CD4-positive, alpha-beta T cell (primary cell): ENCODE results near the gene KLRG1. TPM values are rescaled to one million over a fixed set of nuclear protein-coding genes. Genes with fewer than 3 reads are reported as not detected.
A peak's percentile ranks its signal among the peaks of the same experiment; 100 is the strongest.

Experiments
- ATAC-seq: fragments of 200-7000 bp; cut with Tn5 transposase; one replicate; pipeline ENCODE4 v1.10.0; 2022; ENCODE audit warnings: mild to moderate bottlenecking; ENCODE audit not compliant: poor library complexity
- CTCF ChIA-PET: fragments of 350-600 bp; sonication (Branson Sonifier 250); formaldehyde crosslinking; loops from one replicate; lab custom pipeline; 2021; ENCODE audit warnings: antibody characterized with exemption, inconsistent platforms; lab: Charles Lee
- POLR2A ChIA-PET: fragments of 350-600 bp; sonication (Branson Sonifier 250); formaldehyde crosslinking; loops from one replicate; lab custom pipeline; 2021; ENCODE audit warnings: antibody characterized with exemption, inconsistent platforms; lab: Charles Lee
- DNase-seq, 14 experiments: peaks; one replicate each; pipeline ENCODE4 v3.0.0-alpha.2; 2013 to 2020; ENCODE audit warnings: mixed read lengths in 2 of 14
- H3K27ac ChIP-seq, 2 donors: one replicate each; pipeline versions ENCODE4 v1.5.1 to v1.7.0; 2013; ENCODE audit warnings: low read length in 2 of 2, low read depth in 1 of 2, mild to moderate bottlenecking in 1 of 2
- H3K27me3 ChIP-seq, 2 experiments: 1 replicate in 1 of 2; 2 replicates in 1 of 2; pipeline versions ENCODE4 v1.6.1 to v1.7.0; 2013; ENCODE audit warnings: low read length in 2 of 2, control low read depth in 1 of 2, mild to moderate bottlenecking in 1 of 2, moderate library complexity in 1 of 2; ENCODE audit not compliant: insufficient read depth in 2 of 2, control insufficient read depth in 1 of 2
- H3K36me3 ChIP-seq: one replicate; pipeline ENCODE4 v1.6.1; 2013; ENCODE audit warnings: low read length, control low read depth; ENCODE audit not compliant: insufficient read depth
- H3K4me1 ChIP-seq: one replicate; pipeline ENCODE4 v1.6.1; 2013; ENCODE audit warnings: low read length, control low read depth; ENCODE audit not compliant: insufficient read depth
- H3K4me3 ChIP-seq: one replicate; pipeline ENCODE4 v1.5.1; 2013; ENCODE audit warnings: mild to moderate bottlenecking, low read length, moderate library complexity
- H3K9me3 ChIP-seq, 2 experiments: 1 replicate in 1 of 2; 2 replicates in 1 of 2; pipeline versions ENCODE4 v1.6.1 to v1.7.0; 2013; ENCODE audit warnings: low read length in 2 of 2, mild to moderate bottlenecking in 2 of 2, control low read depth in 1 of 2, moderate library complexity in 1 of 2; ENCODE audit not compliant: control insufficient read depth in 1 of 2, insufficient read depth in 1 of 2
- H3K27ac Mint-ChIP-seq: one replicate; pipeline ENCODE4 v1.8.0; 2020; ENCODE audit warnings: mixed read lengths
- H3K27me3 Mint-ChIP-seq: one replicate; pipeline ENCODE4 v1.8.0; 2021; ENCODE audit warnings: mixed read lengths
- H3K36me3 Mint-ChIP-seq: one replicate; pipeline ENCODE4 v1.8.0; 2021; ENCODE audit warnings: low read depth, mixed read lengths
- H3K4me1 Mint-ChIP-seq: one replicate; pipeline ENCODE4 v1.8.0; 2021; ENCODE audit warnings: low read depth, mixed read lengths
- H3K4me3 Mint-ChIP-seq: one replicate; pipeline ENCODE4 v1.8.0; 2020; ENCODE audit warnings: mild to moderate bottlenecking, mixed read lengths
- H3K9me3 Mint-ChIP-seq: one replicate; pipeline ENCODE4 v1.8.0; 2020; ENCODE audit warnings: mixed read lengths
- CTCF ChIP-seq: fragments of 200-600 bp; IDR thresholded peaks from one replicate; pipeline ENCODE4 v1.8.0; 2022; ENCODE audit warnings: antibody characterized with exemption, mild to moderate bottlenecking
- intact Hi-C, 2 experiments: fragments of 100-400 bp; cut with DNase I in 1 of 2; cut with micrococcal nuclease in 1 of 2; formaldehyde crosslinking; loops; one replicate each; pipeline versions ENCODE4 v1.15.1 to v1.9.0; 2023 to 2025; cut with DNase I, micrococcal nuclease
- total RNA-seq, 174 experiments: library from RNA in 2 of 174; stranded (reverse) in 2 of 174; gene quantifications; one replicate each; pipeline ENCODE4 v1.2.3 and lab custom pipeline; 2021 to 2026

KLRG1 gene
- total RNA-seq, 2 experiments from 2014 or later = 8.4 to 10.5 TPM

GRCh38 chr12:8987685-8988084 lies 1.7 kb upstream of the KLRG1 start:
- Histone ChIP-seq H3K4me3 (no peak overlapping the region), H3K9me3 (no peaks in the 10 kb centered on the region), H3K36me3 (no peaks in the 10 kb centered on the region), H3K27ac (peak overlapping the region in 1 of 2 donors; percentile 49), H3K4me1 (peaks cover 40% of the 10 kb centered on the region), H3K27me3 (no peaks in the 10 kb centered on the region)
- ATAC-seq (peak; percentile 22), DNase-seq (peak in 1 of 14 experiments; percentile 52)
- Mint-ChIP-seq H3K36me3 (peaks cover 32% of the 10 kb centered on the region), H3K4me3 (peak overlapping the region; percentile 61), H3K27me3 (no peaks in the 10 kb centered on the region), H3K9me3 (peaks cover 5% of the 10 kb centered on the region), H3K4me1 (peaks cover 59% of the 10 kb centered on the region), H3K27ac (peak overlapping the region; percentile 63)
- ChIA-PET CTCF (interaction anchor here (1.0 kb wide), 1 partner anchor 38 kb away, joined by 5 read pairs; the partner anchor contains the start of gene M6PR), POLR2A (interaction anchor here (0.7 kb wide), 1 partner anchor 28 kb away, joined by 3 read pairs; no protein-coding TSS in a partner anchor)
- intact Hi-C loops = loop anchor here in 1 of 2 experiments (5.0 kb wide), 1 partner anchor 35 kb away; no protein-coding TSS in a partner anchor
- no peak for TF ChIP-seq CTCF

- H3K27ac ChIP-seq = peak overlapping the region in 1 of 2 donors; percentile 60
- no peaks in the 10 kb centered on the region for H3K27me3 Mint-ChIP-seq
- no peaks in the 10 kb centered on the region for H3K27me3 ChIP-seq
- peak; percentile 32 for ATAC-seq
- DNase-seq = peak in 4 of 14 experiments; percentile 34 to 64 (median 38)
- peaks cover 16% of the 10 kb centered on the region for H3K36me3 Mint-ChIP-seq
- POLR2A ChIA-PET = interaction anchor here (0.8 to 1.9 kb wide), 5 partner anchors 17 to 42 kb away, joined by 3 to 13 read pairs (median 4); partner anchors contain the start of gene M6PR
- CTCF ChIA-PET = interaction anchor here (1.0 to 2.2 kb wide), 6 partner anchors 33 to 296 kb away, joined by 3 to 8 read pairs (median 4); partner anchors contain the start of gene M6PR
- H3K4me3 Mint-ChIP-seq = peak overlapping the region; percentile 73
- H3K4me3 ChIP-seq = peak overlapping the region; percentile 50
- no peaks in the 10 kb centered on the region for H3K9me3 ChIP-seq
- H3K4me1 ChIP-seq = peaks cover 57% of the 10 kb centered on the region
- peaks cover 81% of the 10 kb centered on the region for H3K4me1 Mint-ChIP-seq
- intact Hi-C loops = loop anchor here (2.0 to 5.0 kb wide), 2 partner anchors 33 to 34 kb away; no protein-coding TSS in a partner anchor
- peak overlapping the region; percentile 71 for H3K27ac Mint-ChIP-seq
- TF ChIP-seq CTCF = no peak
- peaks cover 3% of the 10 kb centered on the region for H3K36me3 ChIP-seq
- H3K9me3 Mint-ChIP-seq = peaks cover 3% of the 10 kb centered on the region
Measured at GRCh38 chr12:8991371-8992345, 2.3 kb downstream of the KLRG1 start.

- Histone ChIP-seq H3K4me1 (peaks cover 57% of the 10 kb centered on the region), H3K27me3 (no peaks in the 10 kb centered on the region), H3K27ac (peak overlapping the region in 1 of 2 donors; percentile 10), H3K4me3 (peak overlapping the region; percentile 50), H3K36me3 (peaks cover 3% of the 10 kb centered on the region), H3K9me3 (no peaks in the 10 kb centered on the region)
- Mint-ChIP-seq H3K4me1 (peaks cover 70% of the 10 kb centered on the region), H3K4me3 (peak overlapping the region; percentile 51), H3K36me3 (peaks cover 11% of the 10 kb centered on the region), H3K27ac (peak overlapping the region; percentile 65), H3K9me3 (no peaks in the 10 kb centered on the region), H3K27me3 (no peaks in the 10 kb centered on the region)
- TF ChIP-seq CTCF = no peak
- POLR2A ChIA-PET = interaction anchor here (0.7 to 1.4 kb wide), 3 partner anchors 8 to 34 kb away, joined by 3 read pairs; no protein-coding TSS in a partner anchor
- ATAC-seq (no peak), DNase-seq (no peak)
- intact Hi-C loops = loop anchor here in 1 of 2 experiments (5.0 kb wide), 1 partner anchor 37 kb away; no protein-coding TSS in a partner anchor
- CTCF ChIA-PET = interaction anchor here (2.2 kb wide), 1 partner anchor 56 kb away, joined by 5 read pairs; no protein-coding TSS in a partner anchor
Measured at GRCh38 chr12:8993827-8994226, 4.5 kb downstream of the KLRG1 start.
